Thoracic aorta (tissue), 2 donors: ENCODE data around the gene PIEZO2. TPM values are rescaled to one million over a fixed set of nuclear protein-coding genes. Genes with fewer than 3 reads are reported as not detected.

ENCODE experiments used
- ATAC-seq: fragments of 150-250 bp; one replicate; pipeline ENCODE4 v1.8.0; 2017; ENCODE audit warnings: low read depth; ENCODE audit not compliant: insufficient number of reproducible peaks, low FRiP score
- DNase-seq: peaks from one replicate; pipeline ENCODE4 v3.0.0-alpha.2; 2020; ENCODE audit warnings: low spot score
- H3K27ac ChIP-seq, 2 donors: fragments of 200-600 bp; sonication (generic); 1 replicate in 1 of 2; 2 replicates in 1 of 2; pipeline ENCODE4 v1.5.1; 2016; ENCODE audit warnings: mild to moderate bottlenecking in 2 of 2, moderate library complexity in 2 of 2
- H3K27me3 ChIP-seq: fragments of 200-600 bp; sonication (generic); replicated peaks from 2 replicates; pipeline ENCODE4 v1.6.0; 2016; ENCODE audit warnings: mild to moderate bottlenecking; ENCODE audit not compliant: insufficient read depth
- H3K36me3 ChIP-seq: fragments of 200-600 bp; sonication (generic); one replicate; pipeline ENCODE4 v1.5.1; 2016
- H3K4me1 ChIP-seq, 2 donors: fragments of 200-600 bp; sonication (generic); 1 replicate in 1 of 2; 2 replicates in 1 of 2; pipeline versions ENCODE4 v1.5.1 to v1.6.0; 2016; ENCODE audit warnings: low read depth in 2 of 2, mild to moderate bottlenecking in 1 of 2; ENCODE audit not compliant: control insufficient read depth in 1 of 2
- H3K4me3 ChIP-seq: fragments of 200-600 bp; sonication (generic); 2 replicates; pipeline ENCODE4 v1.5.1; 2016; ENCODE audit warnings: mild to moderate bottlenecking
- H3K9me3 ChIP-seq: fragments of 200-600 bp; sonication (generic); 2 replicates; pipeline ENCODE4 v1.5.1; 2016
- total RNA-seq, 2 donors: library from RNA; depleted of rRNA; stranded (reverse); fragments of >200 nt; gene quantifications; one replicate each; pipeline versions ENCODE4 v1.1.0 to v1.2.3, GENCODE V29; 2016
- TF ChIP-seq, protein P1 (sequence below): fragments of 200-600 bp; sonication (generic); IDR thresholded peaks from one replicate; pipeline ENCODE4 v1.5.1; 2019; ENCODE audit warnings: antibody characterized with exemption

The PIEZO2 gene
- total RNA-seq, 2 donors from 2014 or later = 8.3 to 10.3 TPM

DNA sequence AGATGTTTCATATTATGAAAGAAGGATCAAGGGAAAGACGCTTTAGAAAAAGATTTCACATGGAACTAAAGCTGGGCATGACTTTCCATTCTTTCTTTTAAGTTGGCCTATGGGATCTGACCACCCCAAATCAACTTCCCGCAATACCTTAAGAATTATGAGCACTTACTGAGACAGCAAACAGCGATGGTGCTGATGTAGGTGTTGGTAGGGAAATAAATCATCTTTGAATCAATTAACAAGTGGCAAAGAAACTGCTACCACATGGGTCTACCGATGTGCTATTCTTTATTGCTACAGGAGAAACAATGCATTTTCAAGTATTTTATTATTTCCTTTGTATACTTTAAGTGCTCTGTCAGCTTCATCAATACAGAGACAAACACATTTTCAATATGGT is 239.6 kb downstream of the PIEZO2 start:
- no peak overlapping the region for H3K27ac ChIP-seq
- TF ChIP-seq, protein P1, sequence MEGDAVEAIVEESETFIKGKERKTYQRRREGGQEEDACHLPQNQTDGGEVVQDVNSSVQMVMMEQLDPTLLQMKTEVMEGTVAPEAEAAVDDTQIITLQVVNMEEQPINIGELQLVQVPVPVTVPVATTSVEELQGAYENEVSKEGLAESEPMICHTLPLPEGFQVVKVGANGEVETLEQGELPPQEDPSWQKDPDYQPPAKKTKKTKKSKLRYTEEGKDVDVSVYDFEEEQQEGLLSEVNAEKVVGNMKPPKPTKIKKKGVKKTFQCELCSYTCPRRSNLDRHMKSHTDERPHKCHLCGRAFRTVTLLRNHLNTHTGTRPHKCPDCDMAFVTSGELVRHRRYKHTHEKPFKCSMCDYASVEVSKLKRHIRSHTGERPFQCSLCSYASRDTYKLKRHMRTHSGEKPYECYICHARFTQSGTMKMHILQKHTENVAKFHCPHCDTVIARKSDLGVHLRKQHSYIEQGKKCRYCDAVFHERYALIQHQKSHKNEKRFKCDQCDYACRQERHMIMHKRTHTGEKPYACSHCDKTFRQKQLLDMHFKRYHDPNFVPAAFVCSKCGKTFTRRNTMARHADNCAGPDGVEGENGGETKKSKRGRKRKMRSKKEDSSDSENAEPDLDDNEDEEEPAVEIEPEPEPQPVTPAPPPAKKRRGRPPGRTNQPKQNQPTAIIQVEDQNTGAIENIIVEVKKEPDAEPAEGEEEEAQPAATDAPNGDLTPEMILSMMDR = no peak
- no peaks in the 10 kb centered on the region for H3K36me3 ChIP-seq
- H3K27me3 ChIP-seq = no peaks in the 10 kb centered on the region
- DNase-seq (no peak), ATAC-seq (no peak)
- no peaks in the 10 kb centered on the region for H3K9me3 ChIP-seq
- H3K4me1 ChIP-seq = peaks cover 8 to 14% of the 10 kb centered on the region in 2 donors
- no peak overlapping the region for H3K4me3 ChIP-seq

DNA sequence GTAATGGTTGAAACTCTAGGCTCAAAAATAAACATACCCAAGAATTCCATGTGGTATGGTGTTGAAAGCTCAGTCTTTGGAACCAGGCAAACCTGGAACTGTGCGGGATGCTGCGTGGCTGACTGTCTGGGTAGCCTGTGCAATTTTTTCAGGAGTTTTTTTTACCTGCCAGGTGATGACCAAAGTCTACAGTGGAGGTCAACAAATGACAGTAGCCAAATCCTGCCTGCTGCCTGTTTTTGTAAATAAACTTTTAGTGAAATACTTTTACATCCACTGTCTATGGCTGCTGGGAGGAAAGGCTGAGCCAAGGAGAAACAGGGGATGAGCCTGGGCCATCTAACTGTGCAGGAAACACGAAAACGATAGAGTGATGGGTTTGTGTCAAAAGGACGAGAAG is 240.6 kb downstream of the PIEZO2 start:
- Histone ChIP-seq H3K4me1 (peaks cover 8 to 14% of the 10 kb centered on the region in 2 donors), H3K9me3 (no peaks in the 10 kb centered on the region), H3K27ac (no peak overlapping the region), H3K4me3 (no peak overlapping the region), H3K27me3 (no peaks in the 10 kb centered on the region), H3K36me3 (no peaks in the 10 kb centered on the region)
- TF ChIP-seq, protein P1 = no peak
- DNase-seq (no peak), ATAC-seq (no peak)

DNA sequence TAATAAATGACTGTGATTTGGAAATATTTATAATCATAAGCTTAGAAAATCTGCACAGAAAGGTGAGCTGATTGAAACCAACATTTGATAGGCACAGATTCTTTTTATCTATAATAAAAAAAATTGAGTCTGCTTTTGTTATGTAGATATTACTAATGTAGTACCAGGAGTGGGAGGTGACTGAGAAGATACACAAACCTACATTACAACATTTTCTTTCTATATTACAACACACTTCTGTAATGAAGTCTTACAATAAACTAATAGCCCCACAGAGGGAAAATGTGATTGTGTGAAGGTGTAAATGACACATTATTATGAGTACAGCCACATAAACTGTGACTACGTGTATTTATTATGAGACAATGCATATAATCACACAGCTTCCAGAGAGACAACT is 241.6 kb downstream of the PIEZO2 start:
- Histone ChIP-seq H3K9me3 (no peaks in the 10 kb centered on the region), H3K36me3 (no peaks in the 10 kb centered on the region), H3K27me3 (no peaks in the 10 kb centered on the region), H3K27ac (no peak overlapping the region), H3K4me1 (peaks cover 4 to 8% of the 10 kb centered on the region in 2 donors), H3K4me3 (no peak overlapping the region)
- DNase-seq (no peak), ATAC-seq (no peak)
- TF ChIP-seq, protein P1 = no peak

DNA sequence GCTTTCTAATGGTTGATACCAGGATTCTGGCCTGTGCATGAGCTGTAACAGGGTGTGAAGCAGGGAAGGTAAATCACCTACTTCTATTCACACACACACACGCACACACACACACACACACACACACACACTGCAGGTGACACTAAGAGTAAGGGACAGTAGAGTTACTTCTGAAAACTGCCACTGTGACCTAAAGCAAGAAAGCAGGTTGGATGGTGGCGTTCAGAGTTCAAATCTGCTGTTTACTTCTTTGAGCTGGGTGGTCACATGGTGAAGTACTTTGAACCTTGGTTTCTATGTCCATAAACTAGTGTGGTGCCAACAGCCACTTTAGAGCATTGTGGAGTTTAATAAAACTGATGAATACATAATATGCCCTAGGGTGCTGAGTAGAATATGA is 248.0 kb downstream of the PIEZO2 start:
- Histone ChIP-seq H3K4me1 (no peaks in the 10 kb centered on the region), H3K4me3 (no peak overlapping the region), H3K27me3 (no peaks in the 10 kb centered on the region), H3K9me3 (no peaks in the 10 kb centered on the region), H3K36me3 (no peaks in the 10 kb centered on the region), H3K27ac (no peak overlapping the region)
- TF ChIP-seq, protein P1 = no peak
- DNase-seq = no peak
- ATAC-seq = no peak

GRCh38 chr18:10900435-10900834 is 248.9 kb downstream of the PIEZO2 start:
- no peak overlapping the region for H3K27ac ChIP-seq
- H3K4me1 ChIP-seq = no peaks in the 10 kb centered on the region
- no peak for DNase-seq
- H3K36me3 ChIP-seq = no peaks in the 10 kb centered on the region
- no peaks in the 10 kb centered on the region for H3K27me3 ChIP-seq
- H3K9me3 ChIP-seq = no peaks in the 10 kb centered on the region
- TF ChIP-seq, protein P1 = no peak
- no peak for ATAC-seq
- no peak overlapping the region for H3K4me3 ChIP-seq
